CD4-positive, alpha-beta T cell treated with Interferon gamma for 1 hour (primary cell): ENCODE results near the gene RFK.
"Not testable (repeated sequence)": the region's sequence is repeated elsewhere in the genome, so short reads cannot be mapped to it uniquely, and the experiment has no call there.

Experiments
- DNase-seq: peaks from one replicate; pipeline ENCODE4 v3.0.0-alpha.2; 2020

RFK gene

GRCh38 chr9:76394195-76394959 lies at the start of gene RFK:
RFK (minus strand) TSS chr9:76394426; CDS start chr9:76394171, 255 bp downstream.
- DNase-seq: peak; percentile 90

GRCh38 chr9:76443887-76444286 lies 49.7 kb upstream of the RFK start:
- no peak for DNase-seq

GRCh38 chr9:76441551-76442322 lies 47.5 kb upstream of the RFK start:
- no peak for DNase-seq

- no peak for DNase-seq
Measured at GRCh38 chr9:76438841-76439588, 44.8 kb upstream of the RFK start.

GRCh38 chr9:76437017-76437699 lies 42.9 kb upstream of the RFK start:
- DNase-seq: not testable (repeated sequence)

- DNase-seq: not testable (repeated sequence)
Measured at GRCh38 chr9:76434897-76435296, 40.7 kb upstream of the RFK start.

GRCh38 chr9:76433836-76434235 lies 39.6 kb upstream of the RFK start:
- DNase-seq: no peak

- no peak for DNase-seq
Measured at GRCh38 chr9:76433406-76433805, 39.2 kb upstream of the RFK start.

GRCh38 chr9:76431601-76432000 lies 37.4 kb upstream of the RFK start:
- no peak for DNase-seq

GRCh38 chr9:76426807-76427419 lies 32.7 kb upstream of the RFK start:
- no peak for DNase-seq

- DNase-seq: no peak
Measured at GRCh38 chr9:76425677-76426453, 31.6 kb upstream of the RFK start.

- DNase-seq: no peak
Measured at GRCh38 chr9:76424491-76424890, 30.3 kb upstream of the RFK start.

- DNase-seq: no peak
Measured at GRCh38 chr9:76423216-76424177, 29.3 kb upstream of the RFK start.

GRCh38 chr9:76419782-76420380 lies 25.7 kb upstream of the RFK start:
- DNase-seq: no peak

GRCh38 chr9:76417394-76417793 lies 23.2 kb upstream of the RFK start:
- DNase-seq: no peak

GRCh38 chr9:76415731-76416130 lies 21.5 kb upstream of the RFK start:
- no peak for DNase-seq

GRCh38 chr9:76415154-76415553 lies 20.9 kb upstream of the RFK start:
- no peak for DNase-seq

- no peak for DNase-seq
Measured at GRCh38 chr9:76414661-76415060, 20.4 kb upstream of the RFK start.

GRCh38 chr9:76413658-76414057 lies 19.4 kb upstream of the RFK start:
- DNase-seq: no peak

GRCh38 chr9:76412638-76413037 lies 18.4 kb upstream of the RFK start:
- no peak for DNase-seq
